ENCODE data around the gene SH3BP5. TPM values are rescaled to one million over a fixed set of nuclear protein-coding genes. Genes with fewer than 3 reads are reported as not detected.

The SH3BP5 gene
- total RNA-seq, 2 donors from 2014 or later: 14.4 to 18.4 TPM

- Histone ChIP-seq H3K9me3 (no peaks in the 10 kb centered on the region), H3K27me3 (no peaks in the 10 kb centered on the region), H3K27ac (no peak overlapping the region), H3K36me3 (no peaks in the 10 kb centered on the region), H3K4me1 (peaks cover 0 to 20% of the 10 kb centered on the region in 2 donors), H3K4me3 (no peak overlapping the region)
- no peak for TF ChIP-seq CTCF (IDR thresholded peaks at IDR 0.05)
- no peak for DNase-seq (ENCODE audit: low spot score)
Measured at GRCh38 chr3:15284121-15284889, 48.1 kb downstream of the SH3BP5 start.

GRCh38 chr3:15283702-15284101 is 48.7 kb downstream of the SH3BP5 start:
- H3K9me3 ChIP-seq: no peaks in the 10 kb centered on the region
- no peak overlapping the region for H3K27ac ChIP-seq
- peaks cover 0 to 20% of the 10 kb centered on the region in 2 donors for H3K4me1 ChIP-seq
- no peak for DNase-seq (ENCODE audit: low spot score)
- no peak for TF ChIP-seq CTCF (IDR thresholded peaks at IDR 0.05)
- H3K36me3 ChIP-seq: no peaks in the 10 kb centered on the region
- H3K27me3 ChIP-seq: no peaks in the 10 kb centered on the region
- H3K4me3 ChIP-seq: no peak overlapping the region

- no peaks in the 10 kb centered on the region for H3K27me3 ChIP-seq
- no peak for TF ChIP-seq CTCF (IDR thresholded peaks at IDR 0.05)
- H3K36me3 ChIP-seq: no peaks in the 10 kb centered on the region
- H3K9me3 ChIP-seq: no peaks in the 10 kb centered on the region
- peaks cover 0 to 7% of the 10 kb centered on the region in 2 donors for H3K4me1 ChIP-seq
- DNase-seq (ENCODE audit: low spot score): no peak
- no peak overlapping the region for H3K4me3 ChIP-seq
- H3K27ac ChIP-seq: no peak overlapping the region
Measured at GRCh38 chr3:15281817-15282216, 50.6 kb downstream of the SH3BP5 start.

GRCh38 chr3:15280853-15281532 is 51.4 kb downstream of the SH3BP5 start:
- no peaks in the 10 kb centered on the region for H3K27me3 ChIP-seq
- H3K4me3 ChIP-seq: no peak overlapping the region
- no peak overlapping the region for H3K27ac ChIP-seq
- peaks cover 0 to 7% of the 10 kb centered on the region in 2 donors for H3K4me1 ChIP-seq
- no peaks in the 10 kb centered on the region for H3K9me3 ChIP-seq
- no peak for TF ChIP-seq CTCF (IDR thresholded peaks at IDR 0.05)
- no peaks in the 10 kb centered on the region for H3K36me3 ChIP-seq
- no peak for DNase-seq (ENCODE audit: low spot score)

- Histone ChIP-seq H3K4me1 (peaks cover 0 to 6% of the 10 kb centered on the region in 2 donors), H3K9me3 (no peaks in the 10 kb centered on the region), H3K27ac (no peak overlapping the region), H3K27me3 (no peaks in the 10 kb centered on the region), H3K4me3 (no peak overlapping the region), H3K36me3 (no peaks in the 10 kb centered on the region)
- no peak for DNase-seq (ENCODE audit: low spot score)
- no peak for TF ChIP-seq CTCF (IDR thresholded peaks at IDR 0.05)
Measured at GRCh38 chr3:15279671-15280402, 52.5 kb downstream of the SH3BP5 start.

Data from right atrium auricular region (tissue), 2 donors.